NT2/D1 (cell line): Measurements from ENCODE around the gene TMEM156.

ENCODE experiments used
- YY1 ChIP-seq: IDR thresholded peaks from 2 replicates; pipeline ENCODE4 v1.6.1; 2011; ENCODE audit not compliant: insufficient read length, insufficient read depth
- ZNF274 ChIP-seq: IDR thresholded peaks from 2 replicates; pipeline ENCODE4 v1.6.1; 2011; ENCODE audit warnings: mild to moderate bottlenecking, low read depth, low read length

DNA sequence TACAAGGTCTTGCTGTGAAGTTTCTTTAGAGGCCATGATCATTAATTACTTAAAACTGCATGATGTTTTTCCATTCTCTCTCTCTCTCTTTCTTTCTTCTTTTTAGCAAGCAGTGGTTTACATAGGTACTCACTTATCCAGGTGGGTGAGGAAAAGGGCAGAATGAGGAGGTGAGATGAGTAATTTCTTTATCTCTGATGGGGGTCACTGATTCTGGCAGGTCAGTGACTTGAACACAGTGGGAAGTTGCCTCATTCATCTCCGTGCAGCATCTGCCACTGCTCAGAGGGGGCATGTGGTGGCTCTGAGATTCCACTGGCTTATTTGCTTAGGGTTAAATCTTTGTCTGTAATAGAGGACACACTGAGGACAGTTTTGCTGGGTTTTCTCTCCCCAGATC, 102.0 kb downstream of the TMEM156 start:
- TF ChIP-seq YY1: no peak
- no peak for TF ChIP-seq ZNF274
